BE2C (cell line): Measurements from ENCODE around the gene DVL1.
"Not testable (repeated sequence)": the region's sequence is repeated elsewhere in the genome, so short reads cannot be mapped to it uniquely, and the experiment has no call there.

Source experiments
- DNase-seq: peaks from one replicate; pipeline ENCODE4 v3.0.0-alpha.2; 2020
- H3K27me3 ChIP-seq: fragments of 250-450 bp; sonication (Bioruptor Pico); 2 replicates; pipeline ENCODE4 v1.5.1; 2020; ENCODE audit warnings: mild to moderate bottlenecking
- H3K36me3 ChIP-seq: fragments of 250-450 bp; sonication (Bioruptor Pico); 2 replicates; pipeline ENCODE4 v1.5.1; 2020; ENCODE audit warnings: mild to moderate bottlenecking
- H3K4me1 ChIP-seq: fragments of 250-450 bp; sonication (Bioruptor Pico); 2 replicates; pipeline ENCODE4 v1.5.1; 2020
- H3K4me3 ChIP-seq: 2 replicates; pipeline ENCODE4 v1.5.1; 2011; ENCODE audit warnings: low read depth, low read length
- H3K9me3 ChIP-seq: fragments of 250-450 bp; sonication (Bioruptor Pico); 2 replicates; pipeline ENCODE4 v1.5.1; 2020
- TF ChIP-seq, protein P1 (sequence below): IDR thresholded peaks from 2 replicates; pipeline ENCODE4 v1.5.1; 2012; ENCODE audit warnings: mild to moderate bottlenecking, low read depth, low read length

Gene DVL1

DNA sequence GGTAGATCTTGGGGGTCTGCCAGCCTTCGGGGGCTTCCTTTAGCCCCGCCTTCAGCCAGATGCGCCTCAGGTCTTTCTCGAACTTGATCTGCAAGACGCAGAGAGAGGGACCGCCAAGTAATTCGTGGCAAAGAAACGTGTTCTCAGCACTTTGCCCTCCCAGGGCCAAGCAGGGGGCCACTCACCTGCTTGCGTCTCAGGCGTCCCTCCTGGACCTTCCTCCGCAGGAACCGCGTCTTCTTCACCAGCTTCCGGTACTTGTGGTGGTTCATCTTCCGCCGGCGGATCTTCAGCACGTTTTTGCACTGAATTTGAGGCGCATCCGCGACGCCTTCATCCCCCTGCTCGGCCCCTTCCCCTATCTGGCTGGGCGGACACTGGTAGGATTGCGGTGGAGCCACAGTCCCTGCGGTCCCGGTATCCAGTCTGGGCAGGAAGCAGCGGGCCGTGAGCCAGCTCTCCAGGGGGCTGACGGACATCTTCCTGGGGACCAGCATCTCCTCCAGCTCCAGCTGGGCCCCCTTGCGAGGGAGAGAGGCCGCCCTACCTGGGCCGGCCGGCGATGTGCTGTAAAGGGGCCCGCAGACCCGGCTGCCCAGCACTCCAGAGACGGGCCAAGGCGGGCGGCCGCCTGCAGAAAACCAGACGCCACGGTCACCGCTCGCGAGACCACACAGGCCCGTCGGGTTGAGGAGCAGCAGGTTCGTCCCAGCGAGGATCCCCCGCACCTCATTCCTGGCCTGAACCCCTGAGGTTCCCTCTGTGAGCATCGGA lies 24.8 kb upstream of the DVL1 start:
- no peaks in the 10 kb centered on the region for H3K27me3 ChIP-seq
- H3K36me3 ChIP-seq: peaks cover 28% of the 10 kb centered on the region
- TF ChIP-seq, protein P1, sequence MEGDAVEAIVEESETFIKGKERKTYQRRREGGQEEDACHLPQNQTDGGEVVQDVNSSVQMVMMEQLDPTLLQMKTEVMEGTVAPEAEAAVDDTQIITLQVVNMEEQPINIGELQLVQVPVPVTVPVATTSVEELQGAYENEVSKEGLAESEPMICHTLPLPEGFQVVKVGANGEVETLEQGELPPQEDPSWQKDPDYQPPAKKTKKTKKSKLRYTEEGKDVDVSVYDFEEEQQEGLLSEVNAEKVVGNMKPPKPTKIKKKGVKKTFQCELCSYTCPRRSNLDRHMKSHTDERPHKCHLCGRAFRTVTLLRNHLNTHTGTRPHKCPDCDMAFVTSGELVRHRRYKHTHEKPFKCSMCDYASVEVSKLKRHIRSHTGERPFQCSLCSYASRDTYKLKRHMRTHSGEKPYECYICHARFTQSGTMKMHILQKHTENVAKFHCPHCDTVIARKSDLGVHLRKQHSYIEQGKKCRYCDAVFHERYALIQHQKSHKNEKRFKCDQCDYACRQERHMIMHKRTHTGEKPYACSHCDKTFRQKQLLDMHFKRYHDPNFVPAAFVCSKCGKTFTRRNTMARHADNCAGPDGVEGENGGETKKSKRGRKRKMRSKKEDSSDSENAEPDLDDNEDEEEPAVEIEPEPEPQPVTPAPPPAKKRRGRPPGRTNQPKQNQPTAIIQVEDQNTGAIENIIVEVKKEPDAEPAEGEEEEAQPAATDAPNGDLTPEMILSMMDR: no peak
- no peaks in the 10 kb centered on the region for H3K9me3 ChIP-seq
- H3K4me1 ChIP-seq: peaks cover 3% of the 10 kb centered on the region; the same call in 1 of the 2 replicates
- peak overlapping the region; percentile 82 for H3K4me3 ChIP-seq
- no peak for DNase-seq

DNA sequence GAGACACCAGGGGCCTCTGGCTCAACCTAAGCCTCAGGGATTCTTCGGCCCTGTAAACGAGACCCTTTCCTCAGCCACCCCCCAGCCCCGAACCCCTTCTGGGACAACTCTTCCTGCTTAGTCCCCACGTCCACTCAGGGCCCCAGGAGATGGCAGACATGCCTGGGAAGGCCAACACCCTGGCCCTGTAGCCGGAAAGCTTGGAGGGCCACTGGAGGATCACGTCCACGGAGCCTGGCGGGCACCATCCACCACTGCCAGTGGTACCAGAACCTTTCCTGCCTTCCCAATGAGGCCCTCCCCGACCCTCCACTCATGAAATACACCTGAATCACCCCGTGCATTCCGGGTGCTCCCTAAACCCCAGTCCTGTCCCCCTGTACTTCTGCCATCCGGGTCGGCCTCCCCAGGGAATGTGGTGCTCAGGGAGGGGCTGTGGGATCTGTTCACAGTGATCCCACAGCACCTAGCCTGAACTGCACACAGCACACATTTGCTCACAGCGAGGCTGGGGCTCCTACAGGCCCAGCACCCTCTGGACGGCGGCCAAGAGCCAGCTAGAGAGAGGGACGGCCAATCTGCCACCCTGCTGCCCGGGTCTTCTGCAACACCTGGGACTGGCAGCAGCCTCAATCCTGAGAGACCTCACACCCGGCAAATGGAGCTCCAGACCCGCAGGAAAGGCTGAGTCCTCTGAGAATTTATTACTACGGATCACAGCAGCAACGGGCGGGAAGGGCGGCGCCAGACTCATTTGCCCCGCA lies 24.0 kb upstream of the DVL1 start:
- TF ChIP-seq, protein P1: no peak
- peak overlapping the region; percentile 82 for H3K4me3 ChIP-seq
- no peaks in the 10 kb centered on the region for H3K9me3 ChIP-seq
- no peak for DNase-seq
- H3K27me3 ChIP-seq: no peaks in the 10 kb centered on the region
- H3K4me1 ChIP-seq: peaks cover 3% of the 10 kb centered on the region; the same call in 1 of the 2 replicates
- H3K36me3 ChIP-seq: peaks cover 28% of the 10 kb centered on the region

DNA sequence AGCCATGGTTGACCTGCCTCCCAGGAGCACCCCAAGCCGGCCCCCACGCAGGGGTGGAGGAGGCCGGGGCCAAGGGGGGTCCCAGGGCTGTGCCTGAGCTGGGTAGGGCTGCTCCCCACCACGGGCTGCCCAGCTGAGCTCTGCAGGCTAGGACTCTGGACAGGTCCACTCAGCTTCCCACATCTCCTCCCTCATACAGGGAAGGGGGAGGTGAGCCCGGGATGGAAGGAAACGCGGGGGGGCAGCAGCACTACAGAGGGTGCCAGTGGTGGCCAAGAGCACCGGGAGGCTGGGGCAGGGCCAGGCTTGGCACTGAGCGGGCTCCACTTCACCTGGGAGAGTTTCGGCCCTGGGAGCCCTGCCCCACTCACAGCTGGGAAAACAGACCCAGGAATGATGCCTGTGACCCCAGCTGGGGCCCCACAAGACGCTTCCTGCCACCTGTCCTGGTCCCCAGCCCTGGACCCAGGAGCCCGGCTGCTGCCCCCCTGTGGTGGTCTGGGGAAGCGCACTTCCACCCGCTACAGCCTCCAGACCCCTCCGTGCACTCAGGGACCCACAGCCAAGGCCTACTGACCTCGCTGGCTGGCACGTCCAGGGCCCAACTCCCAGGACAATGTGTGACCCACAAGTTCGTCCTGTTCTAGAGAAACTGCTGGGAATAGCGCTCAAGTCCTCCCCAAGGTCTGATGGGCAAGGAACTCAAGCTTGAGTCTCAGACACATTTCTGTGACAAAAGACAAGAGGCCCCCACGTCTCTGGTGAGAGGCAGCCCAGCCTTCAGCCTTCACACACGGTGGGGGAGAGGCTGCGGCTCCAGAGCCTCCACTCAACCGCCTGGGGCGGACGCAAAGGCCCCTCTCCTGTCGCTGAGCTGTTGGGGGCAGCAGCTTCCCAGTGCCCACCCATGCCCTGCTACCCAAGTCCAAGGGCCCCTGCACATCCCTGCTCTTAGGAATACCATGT lies 22.8 kb upstream of the DVL1 start:
- Histone ChIP-seq H3K4me3 (no peak overlapping the region), H3K36me3 (peaks cover 28% of the 10 kb centered on the region), H3K4me1 (peaks cover 3% of the 10 kb centered on the region; the same call in 1 of the 2 replicates), H3K27me3 (no peaks in the 10 kb centered on the region), H3K9me3 (no peaks in the 10 kb centered on the region)
- peak; percentile 82 for DNase-seq
- TF ChIP-seq, protein P1: peak; percentile 88

DNA sequence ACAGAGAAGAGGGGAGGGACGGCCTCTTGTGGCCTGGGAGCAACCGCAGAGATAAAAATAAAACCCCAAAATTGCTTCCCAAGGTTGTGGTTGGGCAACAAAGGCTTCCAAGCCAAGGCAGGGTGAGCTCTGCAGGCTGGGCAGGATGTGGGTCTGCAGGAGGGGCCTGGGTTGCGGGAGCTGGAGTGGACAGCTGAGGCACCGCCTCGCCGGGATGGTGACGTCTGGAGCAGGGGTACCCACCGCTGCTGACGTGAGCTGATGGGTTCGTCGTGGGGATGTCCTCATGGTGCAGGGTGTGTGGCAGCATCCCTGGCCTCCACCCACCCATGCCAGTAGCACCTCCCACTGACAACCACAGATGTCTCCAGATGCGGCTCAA lies 22.1 kb upstream of the DVL1 start:
- no peak overlapping the region for H3K4me3 ChIP-seq
- no peaks in the 10 kb centered on the region for H3K9me3 ChIP-seq
- H3K27me3 ChIP-seq: no peaks in the 10 kb centered on the region
- H3K4me1 ChIP-seq: peaks cover 3% of the 10 kb centered on the region; the same call in 1 of the 2 replicates
- TF ChIP-seq, protein P1: no peak
- H3K36me3 ChIP-seq: peaks cover 28% of the 10 kb centered on the region
- no peak for DNase-seq

DNA sequence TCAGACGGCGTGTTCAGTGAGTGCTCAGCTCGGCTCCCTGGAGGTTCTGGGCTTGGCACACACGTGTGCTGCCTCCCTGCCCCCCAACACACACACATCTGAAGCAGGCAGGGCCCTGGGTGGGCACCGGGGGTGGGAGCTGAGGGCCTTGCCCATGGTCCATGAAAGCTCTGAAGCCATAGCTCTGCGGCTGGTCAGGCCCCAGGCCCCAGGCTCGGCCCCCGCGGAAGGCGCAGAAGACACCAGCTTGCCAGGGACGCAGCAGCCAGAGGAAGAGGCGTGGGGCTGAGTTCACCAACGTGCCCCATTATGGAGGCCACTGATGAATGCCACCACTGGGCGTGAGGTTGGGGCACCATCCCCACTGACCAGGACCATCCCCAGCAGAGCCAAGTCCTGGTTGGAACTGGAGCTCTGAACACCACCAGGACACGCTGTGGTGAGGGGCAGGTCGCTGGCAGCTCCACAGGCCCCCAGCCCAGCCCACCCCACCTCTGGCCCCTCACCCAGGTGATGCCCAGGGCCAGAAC lies 21.6 kb upstream of the DVL1 start:
- TF ChIP-seq, protein P1: no peak
- Histone ChIP-seq H3K4me3 (no peak overlapping the region), H3K36me3 (peaks cover 28% of the 10 kb centered on the region), H3K4me1 (peaks cover 3% of the 10 kb centered on the region; the same call in 1 of the 2 replicates), H3K9me3 (no peaks in the 10 kb centered on the region), H3K27me3 (no peaks in the 10 kb centered on the region)
- DNase-seq: no peak

DNA sequence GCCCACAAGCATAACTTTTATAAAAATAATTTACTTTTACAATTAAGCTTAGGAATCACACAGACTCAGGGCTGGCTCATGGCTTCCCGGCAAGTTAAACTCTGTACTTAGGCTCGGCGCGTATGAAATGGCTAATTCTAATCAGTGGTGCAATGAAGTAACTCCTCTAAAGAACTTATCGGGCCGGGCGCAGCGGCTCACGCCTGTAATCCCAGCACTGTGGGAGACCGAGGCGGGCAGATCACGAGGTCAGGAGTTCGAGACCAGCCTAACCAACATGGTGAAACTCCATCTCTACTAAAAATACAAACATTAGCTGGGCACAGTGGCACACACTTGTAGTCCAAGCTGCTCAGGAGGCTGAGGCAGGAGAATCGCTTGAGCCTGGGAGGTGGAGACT lies 20.9 kb upstream of the DVL1 start:
- peaks cover 28% of the 10 kb centered on the region for H3K36me3 ChIP-seq
- H3K27me3 ChIP-seq, H3K9me3 ChIP-seq, DNase-seq, H3K4me3 ChIP-seq, H3K4me1 ChIP-seq: not testable (repeated sequence)
